DMS153 (cell line): ENCODE data around the gene EIF3K.
"Not testable (repeated sequence)": the region's sequence is repeated elsewhere in the genome, so short reads cannot be mapped to it uniquely, and the experiment has no call there.

ENCODE experiments used
- DNase-seq: peaks from one replicate; lab custom pipeline; 2025; lab: John Stamatoyannopoulos, UW

Gene EIF3K, protein sequence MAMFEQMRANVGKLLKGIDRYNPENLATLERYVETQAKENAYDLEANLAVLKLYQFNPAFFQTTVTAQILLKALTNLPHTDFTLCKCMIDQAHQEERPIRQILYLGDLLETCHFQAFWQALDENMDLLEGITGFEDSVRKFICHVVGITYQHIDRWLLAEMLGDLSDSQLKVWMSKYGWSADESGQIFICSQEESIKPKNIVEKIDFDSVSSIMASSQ

GRCh38 chr19:38618590-38619360 is at the start of gene EIF3K:
Gene EIF3K, plus strand, starts transcription at chr19:38619188. Its CDS starts 81 bp downstream, at chr19:38619269.
- peak; percentile 97 for DNase-seq

GRCh38 chr19:38569368-38569983 is 49.5 kb upstream of the EIF3K start:
- no peak for DNase-seq

DNA sequence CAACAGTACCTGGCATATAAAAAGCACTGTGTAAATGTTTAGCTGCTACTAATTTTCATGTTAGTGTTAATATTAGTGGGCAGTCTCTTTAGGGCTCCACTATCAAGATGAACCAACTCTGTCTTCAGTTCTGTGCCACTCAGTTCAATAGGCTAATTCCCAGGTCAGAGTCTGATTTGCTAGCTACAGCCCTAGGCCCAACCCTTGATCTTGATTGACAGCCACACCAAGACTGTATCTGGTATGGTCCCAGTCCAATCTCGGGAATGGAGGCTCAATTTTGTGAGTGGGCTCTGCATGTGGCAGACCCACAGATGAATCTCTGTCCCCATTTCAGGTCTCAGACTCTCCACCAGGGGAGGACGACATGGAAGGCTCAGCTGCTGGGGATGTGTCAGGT is 47.3 kb upstream of the EIF3K start:
- no peak for DNase-seq

DNA sequence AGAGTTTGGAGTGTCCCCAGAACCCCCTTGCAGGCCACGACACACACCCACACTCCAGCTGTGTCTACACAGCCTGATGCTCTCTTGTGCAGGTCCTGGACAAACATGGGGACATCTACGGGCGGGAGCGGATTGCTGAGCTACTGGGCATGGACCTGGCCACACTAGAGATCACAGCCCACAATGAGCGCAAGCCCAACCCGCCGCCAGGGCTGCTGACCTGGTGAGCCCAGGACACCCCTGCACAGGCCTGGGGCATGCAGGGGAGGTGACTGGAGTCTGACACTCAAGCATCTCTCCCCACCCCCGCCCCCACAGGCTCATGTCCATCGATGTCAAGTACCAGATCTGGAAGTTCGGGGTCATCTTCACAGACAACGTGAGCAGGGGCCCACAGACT is 41.2 kb upstream of the EIF3K start:
- DNase-seq, result no peak

GRCh38 chr19:38579304-38579703 is 39.7 kb upstream of the EIF3K start:
- not testable (repeated sequence) for DNase-seq

- no peak for DNase-seq
Measured at GRCh38 chr19:38580080-38580479, 38.9 kb upstream of the EIF3K start.

- no peak for DNase-seq
Measured at GRCh38 chr19:38583219-38583984, 35.6 kb upstream of the EIF3K start.

GRCh38 chr19:38583985-38584305 is 35.0 kb upstream of the EIF3K start:
- no peak for DNase-seq

DNA sequence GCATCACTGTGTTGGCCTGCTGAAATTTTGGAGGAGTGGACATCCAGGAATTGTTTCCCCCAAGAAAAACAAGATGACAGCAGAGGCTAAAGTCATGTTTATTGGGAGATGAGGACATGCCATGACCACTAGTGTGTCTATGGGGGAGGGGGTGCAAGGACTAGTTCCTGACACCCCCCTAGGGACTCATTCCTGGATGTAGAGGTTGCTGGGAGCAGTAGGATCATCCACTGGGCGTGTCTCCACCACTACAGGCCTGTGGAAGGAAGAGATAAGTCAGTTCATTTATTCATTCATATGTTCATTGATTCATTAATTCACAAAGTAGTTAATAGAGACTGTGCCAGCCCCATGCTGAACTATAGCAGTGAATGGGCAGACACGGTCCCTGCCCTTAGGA is 31.4 kb upstream of the EIF3K start:
- DNase-seq, result no peak

GRCh38 chr19:38588041-38588440 is 30.9 kb upstream of the EIF3K start:
- no peak for DNase-seq

DNA sequence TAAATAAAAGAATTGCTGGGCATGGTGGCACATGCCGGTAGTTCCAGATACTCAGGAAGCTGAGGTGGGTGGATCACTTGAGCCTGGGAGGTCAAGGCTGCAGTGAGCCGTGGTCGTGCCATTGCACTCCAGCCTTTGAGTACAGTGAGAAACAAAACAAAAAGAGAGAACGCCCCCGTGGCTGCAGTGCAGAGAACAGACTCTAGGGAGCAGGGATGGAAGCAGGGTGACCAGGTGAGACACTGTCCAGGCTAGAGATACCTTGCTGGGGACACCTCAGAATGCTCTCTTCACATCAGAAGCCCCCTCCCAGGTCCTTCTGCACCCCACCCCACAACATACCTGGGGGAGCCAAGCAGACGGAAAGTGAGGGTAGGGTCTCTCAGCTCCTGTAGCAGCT is 26.0 kb upstream of the EIF3K start:
- DNase-seq, result no peak

DNA sequence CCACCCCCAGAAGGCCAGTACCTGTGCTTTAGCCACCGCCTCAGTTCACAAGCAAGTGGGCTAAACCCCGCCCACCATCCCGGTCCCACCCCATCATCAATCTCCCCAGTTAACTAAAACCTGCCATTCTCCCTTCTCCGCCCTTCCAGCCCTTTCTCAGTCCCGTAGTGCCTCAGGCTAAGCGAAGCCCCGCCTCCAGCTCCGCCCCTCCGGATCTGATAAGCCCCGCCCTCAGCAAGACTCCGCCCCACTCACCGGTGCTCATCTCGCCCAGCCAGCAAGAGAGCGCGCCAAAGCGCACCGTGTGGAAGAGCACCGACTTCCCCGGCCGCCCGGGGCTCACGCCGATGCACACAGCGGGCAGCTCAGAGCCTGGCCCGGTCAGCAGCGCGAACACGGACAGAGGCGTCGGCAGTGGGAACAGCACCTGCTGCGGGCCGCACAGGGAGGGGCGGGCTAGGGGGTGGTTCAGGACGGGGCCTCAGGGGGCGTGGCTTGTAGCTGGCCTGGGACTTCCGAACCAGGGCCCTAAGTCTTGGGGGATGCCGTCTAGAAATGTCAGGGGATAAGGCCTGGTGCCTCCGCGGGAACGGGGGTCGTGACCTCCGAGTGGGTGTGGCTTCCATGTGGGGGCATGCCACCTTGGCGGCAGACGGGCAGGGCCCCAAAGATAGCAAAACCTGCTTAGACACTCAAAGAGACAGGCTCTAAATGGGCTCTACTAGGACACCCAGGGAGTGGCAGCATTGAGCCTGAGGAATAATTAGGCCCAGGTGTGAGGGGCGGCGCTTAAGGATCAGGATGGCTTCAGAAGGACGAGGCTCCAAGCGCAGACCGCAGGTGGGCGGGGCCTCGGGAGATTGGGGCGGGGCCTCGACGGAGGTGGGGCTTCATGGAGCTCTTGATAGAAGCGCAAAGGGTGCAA is 22.7 kb upstream of the EIF3K start:
- DNase-seq, result peak; percentile 82

GRCh38 chr19:38597075-38597474 is 21.9 kb upstream of the EIF3K start:
- no peak for DNase-seq

- no peak for DNase-seq
Measured at GRCh38 chr19:38599722-38600121, 19.3 kb upstream of the EIF3K start.

DNA sequence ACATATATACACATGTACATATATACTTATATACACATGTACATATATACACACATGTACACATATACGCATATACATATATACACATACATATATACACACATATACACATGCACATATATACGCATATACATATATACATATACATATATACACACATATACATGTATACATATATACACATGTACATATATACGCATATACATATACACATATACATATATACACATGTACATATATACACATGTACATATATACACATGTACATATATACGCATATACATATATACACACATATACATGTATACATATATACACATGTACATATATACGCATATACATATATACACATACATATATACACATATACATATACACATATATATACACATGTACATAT is 16.1 kb upstream of the EIF3K start:
- DNase-seq, result not testable (repeated sequence)

DNA sequence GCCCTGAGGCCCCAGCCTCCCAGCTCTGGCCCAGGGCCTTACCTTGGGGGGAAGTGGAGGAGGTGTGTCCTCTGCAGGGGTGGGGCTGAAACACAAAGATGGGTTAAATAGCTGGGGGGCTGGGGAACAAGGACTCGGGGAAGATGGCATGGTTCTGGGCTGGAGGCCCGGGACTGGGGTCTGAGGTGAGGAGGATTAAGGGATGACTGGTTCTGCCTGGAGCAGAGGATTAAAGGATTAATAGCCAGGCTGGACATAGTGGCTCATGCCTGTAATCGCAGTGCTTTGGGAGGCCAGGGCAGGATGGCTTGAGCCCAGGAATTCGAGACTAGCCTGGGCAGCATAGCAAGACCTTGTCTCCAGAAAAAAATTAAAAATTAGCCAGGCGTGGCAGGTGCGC is 12.9 kb upstream of the EIF3K start:
- no peak for DNase-seq

GRCh38 chr19:38614289-38614688 is 4.7 kb upstream of the EIF3K start:
- no peak for DNase-seq

GRCh38 chr19:38615007-38615581 is 3.9 kb upstream of the EIF3K start:
- DNase-seq, result no peak

DNA sequence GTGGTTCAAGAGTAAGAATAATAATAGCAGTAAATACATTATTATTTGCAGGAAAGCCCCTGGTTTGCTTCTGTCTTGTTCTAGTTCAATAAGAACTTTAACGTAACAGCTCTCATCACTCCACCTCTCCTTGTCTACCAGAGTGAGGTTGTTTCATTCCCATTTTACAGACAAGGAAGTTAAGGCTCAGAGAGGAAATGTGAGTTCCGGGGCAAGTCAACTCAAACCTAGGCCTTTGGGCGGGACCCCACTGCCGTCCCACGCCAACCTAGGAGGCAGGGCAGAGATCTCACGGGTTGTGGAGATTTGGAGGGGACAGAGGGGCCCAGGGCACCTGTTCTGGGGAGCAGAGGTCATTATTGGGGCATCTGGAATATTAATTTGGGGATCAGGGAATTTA is 2.7 kb upstream of the EIF3K start:
- no peak for DNase-seq

- DNase-seq, result no peak
Measured at GRCh38 chr19:38617283-38617763, 1.7 kb upstream of the EIF3K start.
